ENCODE measurements around the gene AARS2.

DNA sequence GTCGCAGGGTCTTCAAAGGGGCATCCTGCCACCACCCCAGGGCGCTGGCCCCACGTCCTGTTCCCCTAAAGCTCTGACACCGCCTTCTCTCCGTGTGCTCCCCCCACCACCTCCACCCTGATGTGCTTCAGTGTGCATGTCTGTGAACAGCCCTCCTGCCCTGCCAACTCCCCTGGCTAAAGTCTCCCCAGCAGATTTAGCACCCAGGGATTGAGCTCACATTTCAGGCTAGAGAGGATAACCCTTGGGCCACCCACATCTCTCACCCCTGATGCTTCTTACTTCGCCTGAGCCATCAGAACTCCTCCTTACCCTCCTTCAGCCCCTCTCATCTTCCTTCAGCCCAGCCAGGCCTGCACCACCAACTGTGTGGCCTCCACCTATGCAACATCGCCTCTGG, 35.4 kb downstream of the AARS2 start:
- TF ChIP-seq CHD1 (IDR thresholded peaks at IDR 0.05; ENCODE audit: low read depth, low read length) = no peak
- no peak for TF ChIP-seq MAFK (IDR thresholded peaks at IDR 0.05; ENCODE audit: low read depth, low read length)
- TF ChIP-seq CTCF (conservative IDR thresholded peaks at IDR 0.05; ENCODE audit: low read depth, low read length) = no peak
- no peak for TF ChIP-seq POLR2A (IDR thresholded peaks at IDR 0.05; ENCODE audit: low read depth, low read length)
- no peak for TF ChIP-seq CEBPB (IDR thresholded peaks at IDR 0.05; ENCODE audit: low read depth, low read length)
- TF ChIP-seq MXI1 (IDR thresholded peaks at IDR 0.05; ENCODE audit: borderline replicate concordance, low read depth, low read length) = no peak
- no peak for TF ChIP-seq BHLHE40 (IDR thresholded peaks at IDR 0.05; ENCODE audit: low read depth, low read length)
- no peak for TF ChIP-seq RAD21 (IDR thresholded peaks at IDR 0.05; ENCODE audit: low read length)

All from IMR-90 (cell line).